ENCODE data around the gene IST1. TPM values are rescaled to one million over a fixed set of nuclear protein-coding genes. Genes with fewer than 3 reads are reported as not detected.

Gene IST1
- total and polyA plus RNA-seq, 7 donors: 69.2 to 115 (median 85.4) TPM

GRCh38 chr16:71896764-71897368 is 1.5 kb downstream of the IST1 start:
- peaks cover 33% of the 10 kb centered on the region for H3K4me1 ChIP-seq
- 50 to 62% (median 57%) methylated on average over 13 to 15 of the region's 15 CpGs for WGBS, 3 donors
- TF ChIP-seq, protein P1, sequence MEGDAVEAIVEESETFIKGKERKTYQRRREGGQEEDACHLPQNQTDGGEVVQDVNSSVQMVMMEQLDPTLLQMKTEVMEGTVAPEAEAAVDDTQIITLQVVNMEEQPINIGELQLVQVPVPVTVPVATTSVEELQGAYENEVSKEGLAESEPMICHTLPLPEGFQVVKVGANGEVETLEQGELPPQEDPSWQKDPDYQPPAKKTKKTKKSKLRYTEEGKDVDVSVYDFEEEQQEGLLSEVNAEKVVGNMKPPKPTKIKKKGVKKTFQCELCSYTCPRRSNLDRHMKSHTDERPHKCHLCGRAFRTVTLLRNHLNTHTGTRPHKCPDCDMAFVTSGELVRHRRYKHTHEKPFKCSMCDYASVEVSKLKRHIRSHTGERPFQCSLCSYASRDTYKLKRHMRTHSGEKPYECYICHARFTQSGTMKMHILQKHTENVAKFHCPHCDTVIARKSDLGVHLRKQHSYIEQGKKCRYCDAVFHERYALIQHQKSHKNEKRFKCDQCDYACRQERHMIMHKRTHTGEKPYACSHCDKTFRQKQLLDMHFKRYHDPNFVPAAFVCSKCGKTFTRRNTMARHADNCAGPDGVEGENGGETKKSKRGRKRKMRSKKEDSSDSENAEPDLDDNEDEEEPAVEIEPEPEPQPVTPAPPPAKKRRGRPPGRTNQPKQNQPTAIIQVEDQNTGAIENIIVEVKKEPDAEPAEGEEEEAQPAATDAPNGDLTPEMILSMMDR (IDR thresholded peaks at IDR 0.05): no peak
- no peak for ATAC-seq
- DNase-seq: no peak
- peak overlapping the region; percentile 91 for H3K27ac ChIP-seq
- H3K36me3 ChIP-seq (ENCODE audit: insufficient read depth in 1 of 2, low read depth in 1 of 2): no peaks in the 10 kb centered on the region
- H3K4me3 ChIP-seq: peak overlapping the region; percentile 81
- intact Hi-C loops (cut with DNase I): loop anchor here (5.0 kb wide), 4 partner anchors 50 to 110 kb away; partner anchors contain the start of genes AP1G1 (in 1 of the 2), ATXN1L (in 1 of the 2) and DHODH (in 1 of the 2)
- H3K9me3 ChIP-seq: no peaks in the 10 kb centered on the region
- no peaks in the 10 kb centered on the region for H3K27me3 ChIP-seq (ENCODE audit: insufficient read depth in 3 of 3, low read length in 2 of 3)

- no peak for DNase-seq
- H3K36me3 ChIP-seq (ENCODE audit: insufficient read depth in 1 of 2, low read depth in 1 of 2): no peaks in the 10 kb centered on the region
- peaks cover 39% of the 10 kb centered on the region for H3K4me1 ChIP-seq
- intact Hi-C loops (cut with DNase I): loop anchor here (5.0 kb wide), 4 partner anchors 52 to 108 kb away; partner anchors contain the start of genes AP1G1 (in 1 of the 2), ATXN1L (in 1 of the 2) and DHODH (in 1 of the 2)
- H3K27ac ChIP-seq: no peak overlapping the region
- ATAC-seq: no peak
- H3K27me3 ChIP-seq (ENCODE audit: insufficient read depth in 3 of 3, low read length in 2 of 3): no peaks in the 10 kb centered on the region
- 88 to 94% (median 89%) methylated on average over 4 of the region's 4 CpGs for WGBS, 3 donors
- H3K9me3 ChIP-seq: no peaks in the 10 kb centered on the region
- TF ChIP-seq, protein P1 (IDR thresholded peaks at IDR 0.05): no peak
- H3K4me3 ChIP-seq: no peak overlapping the region
Observed at GRCh38 chr16:71899171-71899570, 3.8 kb downstream of the IST1 start.

DNA sequence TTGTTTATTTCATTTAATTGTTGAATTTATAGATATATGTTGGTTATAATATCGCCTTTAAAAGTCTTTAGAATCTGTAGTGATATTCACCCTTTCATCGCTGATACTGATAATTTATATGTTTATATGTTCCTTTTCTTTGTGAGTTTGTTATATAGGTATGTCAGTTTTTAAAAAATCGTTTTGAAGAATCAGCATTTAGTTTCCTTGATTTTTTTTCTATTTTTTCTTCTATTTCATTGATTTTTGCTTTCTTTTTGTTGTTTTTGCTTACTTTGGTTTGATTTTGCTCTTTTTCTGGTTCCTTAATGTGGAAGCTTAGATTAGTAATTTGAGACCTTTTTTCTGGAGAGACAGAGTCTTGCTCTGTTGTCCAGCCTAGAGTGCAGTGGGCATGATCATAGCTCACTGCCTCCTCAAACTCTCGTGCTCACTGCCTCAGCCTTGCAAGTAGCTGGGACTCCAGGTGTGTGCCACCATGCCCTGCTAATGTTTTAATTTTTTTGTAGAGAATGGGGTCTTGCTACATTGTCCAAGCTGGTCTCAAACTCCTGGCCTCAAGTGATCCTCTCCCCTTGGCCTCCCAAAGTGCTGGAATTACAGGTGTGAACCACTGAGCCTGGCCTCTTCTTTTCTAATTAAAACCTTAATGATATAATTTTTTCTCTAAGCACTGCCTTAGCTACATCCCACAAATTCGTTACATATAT is 7.5 kb downstream of the IST1 start:
- TF ChIP-seq, protein P1 (IDR thresholded peaks at IDR 0.05): no peak
- WGBS, 3 donors: 90 to 91% (median 90%) methylated on average over 5 of the region's 5 CpGs

DNA sequence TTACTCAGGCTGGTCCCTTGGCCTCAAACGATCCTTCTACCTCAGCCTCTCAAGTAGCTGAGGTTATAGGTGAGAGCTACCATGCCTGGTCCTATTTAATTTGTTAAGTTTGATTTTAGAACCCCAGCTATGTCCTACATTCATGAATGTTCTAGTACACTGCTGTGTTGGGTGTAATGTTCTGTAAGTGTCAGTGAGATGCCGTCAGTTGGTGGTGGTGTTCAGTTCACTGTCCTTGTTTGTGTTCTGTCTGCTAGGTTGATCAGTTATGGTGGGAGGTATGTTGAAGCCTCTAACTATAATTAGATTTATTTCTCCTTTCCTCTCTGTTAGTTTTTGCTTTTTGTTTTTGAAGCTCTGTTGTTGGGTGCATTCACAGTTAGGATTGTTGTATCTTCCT is 8.3 kb downstream of the IST1 start:
- peak overlapping the region; percentile 33 for H3K27ac ChIP-seq
- intact Hi-C loops (cut with DNase I): no loop called here
- WGBS, 3 donors: 66 to 80% (median 67%) methylated on average over 2 of the region's 2 CpGs
- DNase-seq: no peak
- ATAC-seq: peak in 2 of 4 donors; percentile 36 to 48
- H3K9me3 ChIP-seq: no peaks in the 10 kb centered on the region
- no peaks in the 10 kb centered on the region for H3K27me3 ChIP-seq (ENCODE audit: insufficient read depth in 3 of 3, low read length in 2 of 3)
- peaks cover 45% of the 10 kb centered on the region for H3K4me1 ChIP-seq
- H3K36me3 ChIP-seq (ENCODE audit: insufficient read depth in 1 of 2, low read depth in 1 of 2): no peaks in the 10 kb centered on the region
- TF ChIP-seq, protein P1 (IDR thresholded peaks at IDR 0.05): no peak
- H3K4me3 ChIP-seq: no peak overlapping the region

More for the DNA sequence above, 7.5 kb downstream of the IST1 start:
- intact Hi-C loops (cut with DNase I): no loop called here
- ATAC-seq (no peak), DNase-seq (no peak)
- no peaks in the 10 kb centered on the region for H3K27me3 ChIP-seq (ENCODE audit: insufficient read depth in 3 of 3, low read length in 2 of 3)
- H3K4me3 ChIP-seq: no peak overlapping the region
- peaks cover 42% of the 10 kb centered on the region for H3K4me1 ChIP-seq
- no peaks in the 10 kb centered on the region for H3K9me3 ChIP-seq
- no peaks in the 10 kb centered on the region for H3K36me3 ChIP-seq (ENCODE audit: insufficient read depth in 1 of 2, low read depth in 1 of 2)
- H3K27ac ChIP-seq: no peak overlapping the region

Data from psoas muscle (tissue), 8 donors.